ENCODE measurements around the gene ZNF493.
A peak's percentile ranks its signal among the peaks of the same experiment; 100 is the strongest.

Gene ZNF493

GRCh38 chr19:21362291-21362690, 34.6 kb upstream of the ZNF493 start:
- TF ChIP-seq EZH2phosphoT487 (IDR thresholded peaks at IDR 0.05; ENCODE audit: low read length) (no peak), EZH2 (optimal IDR thresholded peaks at IDR 0.05; ENCODE audit: low read depth, low read length) (no peak), CTCF (IDR thresholded peaks at IDR 0.05; ENCODE audit: low read length) (no peak)
- no peak for DNase-seq
- Histone ChIP-seq H3K36me3 (replicated peaks; ENCODE audit: insufficient read depth, low read length) (no peaks in the 10 kb centered on the region), H3K4me3 (ENCODE audit: low read length) (no peak overlapping the region), H3K9me3 (replicated peaks; ENCODE audit: insufficient read depth, low read length) (no peaks in the 10 kb centered on the region), H3K27me3 (replicated peaks; ENCODE audit: insufficient read depth, low read length) (no peaks in the 10 kb centered on the region), H2AFZ (ENCODE audit: low read length) (no peak overlapping the region), H3K9me2 (replicated peaks; ENCODE audit: insufficient read depth, low read length) (no peaks in the 10 kb centered on the region), H3F3A (ENCODE audit: insufficient read depth, low read length) (no peaks in the 10 kb centered on the region), H4K20me1 (ENCODE audit: insufficient read depth, low read length) (no peaks in the 10 kb centered on the region), H3K4me2 (ENCODE audit: low read depth, low read length) (no peak overlapping the region), H3K27ac (ENCODE audit: low read length) (no peak overlapping the region), H3K4me1 (ENCODE audit: low read length) (no peaks in the 10 kb centered on the region), H3K79me2 (ENCODE audit: low read length) (no peaks in the 10 kb centered on the region), H3K9ac (ENCODE audit: low read length) (no peak overlapping the region)

- Histone ChIP-seq H3F3A (ENCODE audit: insufficient read depth, low read length) (no peaks in the 10 kb centered on the region), H3K9ac (ENCODE audit: low read length) (no peak overlapping the region), H3K4me2 (ENCODE audit: low read depth, low read length) (no peak overlapping the region), H3K9me2 (replicated peaks; ENCODE audit: insufficient read depth, low read length) (no peaks in the 10 kb centered on the region), H3K4me3 (ENCODE audit: low read length) (no peak overlapping the region), H2AFZ (ENCODE audit: low read length) (no peak overlapping the region), H3K79me2 (ENCODE audit: low read length) (no peaks in the 10 kb centered on the region), H3K9me3 (replicated peaks; ENCODE audit: insufficient read depth, low read length) (no peaks in the 10 kb centered on the region), H3K27ac (ENCODE audit: low read length) (no peak overlapping the region), H3K4me1 (ENCODE audit: low read length) (no peaks in the 10 kb centered on the region), H4K20me1 (ENCODE audit: insufficient read depth, low read length) (no peaks in the 10 kb centered on the region), H3K27me3 (replicated peaks; ENCODE audit: insufficient read depth, low read length) (no peaks in the 10 kb centered on the region), H3K36me3 (replicated peaks; ENCODE audit: insufficient read depth, low read length) (no peaks in the 10 kb centered on the region)
- no peak for TF ChIP-seq EZH2phosphoT487 (IDR thresholded peaks at IDR 0.05; ENCODE audit: low read length)
- no peak for TF ChIP-seq EZH2 (optimal IDR thresholded peaks at IDR 0.05; ENCODE audit: low read depth, low read length)
- TF ChIP-seq CTCF (IDR thresholded peaks at IDR 0.05; ENCODE audit: low read length): no peak
- no peak for DNase-seq
Measured at GRCh38 chr19:21383980-21384582, 12.9 kb upstream of the ZNF493 start.

- no peak for DNase-seq
- Histone ChIP-seq H3K9me3 (replicated peaks; ENCODE audit: insufficient read depth, low read length) (no peaks in the 10 kb centered on the region), H3K27me3 (replicated peaks; ENCODE audit: insufficient read depth, low read length) (no peaks in the 10 kb centered on the region), H3K9me2 (replicated peaks; ENCODE audit: insufficient read depth, low read length) (no peaks in the 10 kb centered on the region), H3K36me3 (replicated peaks; ENCODE audit: insufficient read depth, low read length) (no peaks in the 10 kb centered on the region; the same call in 1 of the 2 replicates), H3K4me3 (ENCODE audit: low read length) (peak overlapping the region; percentile 40), H3K4me1 (ENCODE audit: low read length) (no peaks in the 10 kb centered on the region), H3K79me2 (ENCODE audit: low read length) (peaks cover 16% of the 10 kb centered on the region), H3K27ac (ENCODE audit: low read length) (no peak overlapping the region), H3K9ac (ENCODE audit: low read length) (no peak overlapping the region), H3F3A (ENCODE audit: insufficient read depth, low read length) (no peaks in the 10 kb centered on the region), H2AFZ (ENCODE audit: low read length) (peak overlapping the region; percentile 78), H4K20me1 (ENCODE audit: insufficient read depth, low read length) (no peaks in the 10 kb centered on the region), H3K4me2 (ENCODE audit: low read depth, low read length) (peak overlapping the region; percentile 35; the same call in 1 of the 2 replicates)
- no peak for TF ChIP-seq EZH2 (optimal IDR thresholded peaks at IDR 0.05; ENCODE audit: low read depth, low read length)
- no peak for TF ChIP-seq EZH2phosphoT487 (IDR thresholded peaks at IDR 0.05; ENCODE audit: low read length)
- no peak for TF ChIP-seq CTCF (IDR thresholded peaks at IDR 0.05; ENCODE audit: low read length)
Measured at GRCh38 chr19:21396121-21396520, 812 bp upstream of the ZNF493 start.
